ENCODE measurements around the gene IFT122. TPM values are rescaled to one million over a fixed set of nuclear protein-coding genes. Genes with fewer than 3 reads are reported as not detected.

IFT122 gene, protein sequence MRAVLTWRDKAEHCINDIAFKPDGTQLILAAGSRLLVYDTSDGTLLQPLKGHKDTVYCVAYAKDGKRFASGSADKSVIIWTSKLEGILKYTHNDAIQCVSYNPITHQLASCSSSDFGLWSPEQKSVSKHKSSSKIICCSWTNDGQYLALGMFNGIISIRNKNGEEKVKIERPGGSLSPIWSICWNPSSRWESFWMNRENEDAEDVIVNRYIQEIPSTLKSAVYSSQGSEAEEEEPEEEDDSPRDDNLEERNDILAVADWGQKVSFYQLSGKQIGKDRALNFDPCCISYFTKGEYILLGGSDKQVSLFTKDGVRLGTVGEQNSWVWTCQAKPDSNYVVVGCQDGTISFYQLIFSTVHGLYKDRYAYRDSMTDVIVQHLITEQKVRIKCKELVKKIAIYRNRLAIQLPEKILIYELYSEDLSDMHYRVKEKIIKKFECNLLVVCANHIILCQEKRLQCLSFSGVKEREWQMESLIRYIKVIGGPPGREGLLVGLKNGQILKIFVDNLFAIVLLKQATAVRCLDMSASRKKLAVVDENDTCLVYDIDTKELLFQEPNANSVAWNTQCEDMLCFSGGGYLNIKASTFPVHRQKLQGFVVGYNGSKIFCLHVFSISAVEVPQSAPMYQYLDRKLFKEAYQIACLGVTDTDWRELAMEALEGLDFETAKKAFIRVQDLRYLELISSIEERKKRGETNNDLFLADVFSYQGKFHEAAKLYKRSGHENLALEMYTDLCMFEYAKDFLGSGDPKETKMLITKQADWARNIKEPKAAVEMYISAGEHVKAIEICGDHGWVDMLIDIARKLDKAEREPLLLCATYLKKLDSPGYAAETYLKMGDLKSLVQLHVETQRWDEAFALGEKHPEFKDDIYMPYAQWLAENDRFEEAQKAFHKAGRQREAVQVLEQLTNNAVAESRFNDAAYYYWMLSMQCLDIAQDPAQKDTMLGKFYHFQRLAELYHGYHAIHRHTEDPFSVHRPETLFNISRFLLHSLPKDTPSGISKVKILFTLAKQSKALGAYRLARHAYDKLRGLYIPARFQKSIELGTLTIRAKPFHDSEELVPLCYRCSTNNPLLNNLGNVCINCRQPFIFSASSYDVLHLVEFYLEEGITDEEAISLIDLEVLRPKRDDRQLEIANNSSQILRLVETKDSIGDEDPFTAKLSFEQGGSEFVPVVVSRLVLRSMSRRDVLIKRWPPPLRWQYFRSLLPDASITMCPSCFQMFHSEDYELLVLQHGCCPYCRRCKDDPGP
- total RNA-seq = 4.8 and 10.5 TPM in 2 replicates

DNA sequence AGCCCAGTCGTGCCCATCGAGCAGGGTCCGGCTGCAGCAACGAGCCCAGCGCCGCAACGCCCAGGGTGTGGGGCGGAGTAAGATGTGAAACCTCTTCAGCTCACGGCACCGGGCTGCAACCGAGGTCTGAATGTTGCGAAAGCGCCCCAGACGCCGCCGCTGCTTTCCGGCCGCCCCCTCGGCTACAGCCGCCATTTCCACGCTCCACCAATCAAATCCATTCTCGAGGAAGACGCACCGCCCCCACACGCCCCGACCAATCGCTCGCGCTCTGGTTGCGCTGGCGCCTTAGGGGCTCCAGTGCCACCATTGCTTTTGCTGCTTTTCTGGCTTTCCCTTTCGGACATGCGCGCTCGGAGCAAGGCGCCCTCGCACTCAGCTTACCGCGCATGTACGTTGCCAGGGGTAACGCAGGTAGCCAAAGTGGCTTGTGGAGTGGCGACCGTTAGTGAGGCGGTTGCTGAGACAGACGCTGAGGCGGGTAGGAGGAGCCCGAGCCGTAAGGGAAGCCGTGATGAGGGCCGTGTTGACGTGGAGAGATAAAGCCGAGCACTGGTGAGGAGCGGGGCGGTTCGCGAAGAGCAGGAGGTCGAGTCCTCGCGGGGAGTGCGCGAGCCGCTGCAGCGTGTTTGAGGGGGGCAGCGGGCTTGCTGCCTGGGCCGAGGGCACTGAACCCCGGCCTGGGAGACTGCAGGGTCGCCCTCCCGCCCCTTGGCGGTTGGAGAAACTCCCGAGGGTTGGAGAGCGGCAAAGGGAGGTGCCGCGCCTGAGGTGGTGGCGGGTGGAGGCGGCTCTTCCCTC lies at the start of gene IFT122, which contains the start of gene MBD4:
Gene IFT122 (plus strand): TSS at position 408 of the 801 bp plus-strand sequence. CDS start 107 bp downstream, at position 515.
Gene MBD4 (minus strand): TSS at position 132 of the 801 bp plus-strand sequence. CDS start 115 bp downstream, at position 17.

DNA sequence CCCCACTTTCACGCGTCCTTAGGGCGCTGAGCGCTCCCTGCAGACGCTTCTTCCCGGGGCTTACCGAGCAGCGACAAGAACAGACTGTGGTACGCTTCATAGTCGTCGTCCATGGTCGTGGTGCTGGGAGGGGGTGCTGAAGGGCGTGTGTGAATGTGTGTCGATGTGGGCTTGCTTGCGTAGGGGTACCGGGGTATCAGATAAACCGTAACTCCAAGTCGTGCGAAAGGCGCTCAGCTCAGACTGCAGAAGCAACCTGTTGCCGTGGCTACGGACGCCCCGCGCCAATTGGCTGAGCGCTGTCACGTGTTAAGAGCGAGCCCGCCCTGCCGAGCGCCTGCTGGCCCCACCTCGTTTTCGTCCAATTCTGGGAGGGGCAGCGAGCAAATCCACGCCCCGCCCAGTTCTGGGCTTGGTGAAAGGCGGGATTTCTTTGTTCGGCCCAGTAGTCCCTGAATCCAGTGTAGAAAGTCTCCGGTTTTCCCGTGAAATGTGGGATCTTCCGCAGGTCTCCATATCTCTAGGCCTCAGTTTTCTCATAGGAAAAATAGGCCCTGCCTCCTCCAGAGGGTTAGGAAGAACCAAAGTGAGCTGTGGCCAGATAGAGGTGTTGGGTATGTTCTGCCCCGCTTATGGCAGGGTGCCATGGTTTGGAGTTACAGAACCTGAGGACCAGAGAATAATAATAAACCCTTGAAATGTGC lies 11.5 kb upstream of the IFT122 start, which contains the start of gene EFCAB12:
Gene EFCAB12 (minus strand): TSS at position 261 of the 704 bp plus-strand sequence. CDS start 148 bp downstream, at position 113.

DNA sequence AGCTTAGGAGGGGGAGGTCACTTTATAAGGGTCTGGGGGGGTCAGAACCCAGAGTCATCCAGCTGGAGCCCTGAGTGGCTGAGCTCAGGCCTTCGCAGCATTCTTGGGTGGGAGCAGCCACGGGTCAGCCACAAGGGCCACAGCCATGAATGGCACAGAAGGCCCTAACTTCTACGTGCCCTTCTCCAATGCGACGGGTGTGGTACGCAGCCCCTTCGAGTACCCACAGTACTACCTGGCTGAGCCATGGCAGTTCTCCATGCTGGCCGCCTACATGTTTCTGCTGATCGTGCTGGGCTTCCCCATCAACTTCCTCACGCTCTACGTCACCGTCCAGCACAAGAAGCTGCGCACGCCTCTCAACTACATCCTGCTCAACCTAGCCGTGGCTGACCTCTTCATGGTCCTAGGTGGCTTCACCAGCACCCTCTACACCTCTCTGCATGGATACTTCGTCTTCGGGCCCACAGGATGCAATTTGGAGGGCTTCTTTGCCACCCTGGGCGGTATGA lies 88.6 kb downstream of the IFT122 start, which contains the start of gene RHO:
Gene RHO (plus strand): TSS at position 51 of the 512 bp plus-strand sequence. CDS start 95 bp downstream, at position 146.

DNA sequence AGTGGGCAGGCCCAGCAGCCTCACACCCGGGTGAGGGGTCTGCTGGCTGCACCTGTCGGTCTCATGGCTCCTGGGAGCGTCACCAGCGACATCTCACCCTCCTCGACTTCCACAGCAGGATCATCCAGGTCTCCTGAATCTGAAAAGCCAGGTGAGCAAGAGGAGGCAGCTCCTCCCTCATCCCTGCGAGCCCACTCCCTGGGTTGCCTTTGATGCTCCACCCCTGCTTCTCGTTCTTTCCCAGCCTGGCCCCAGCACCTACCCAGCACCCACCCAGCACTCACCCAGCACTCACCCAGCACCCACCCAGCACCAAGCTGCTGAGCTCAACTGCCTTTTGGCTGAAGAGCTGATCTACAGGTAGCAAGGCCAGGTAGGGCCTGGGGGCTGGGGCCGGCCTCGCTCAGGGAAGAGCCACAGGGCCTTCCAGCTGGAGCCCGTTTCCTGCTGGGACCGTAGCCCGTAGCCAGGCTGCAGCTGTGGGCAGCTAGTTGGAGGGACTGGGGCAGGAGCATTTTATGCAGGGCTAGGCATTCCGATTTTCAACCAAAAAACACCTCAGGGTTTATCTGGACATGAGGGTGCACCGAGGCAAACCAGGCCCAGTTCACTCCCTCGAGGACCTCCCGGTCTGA lies 103.2 kb downstream of the IFT122 start, which contains the start of gene H1-8:
Gene H1-8 (plus strand): TSS at position 20 of the 635 bp plus-strand sequence. CDS start 44 bp downstream, at position 64.

Other genes with a start within 250 kb of the IFT122 start
- gene COPG1, start 190.6 kb upstream of the IFT122 start, total RNA-seq = 224 and 230 TPM in 2 replicates
- gene HMCES, start 161.4 kb upstream of the IFT122 start, total RNA-seq = 30.8 and 35.9 TPM in 2 replicates
- gene EFCAB12, start 11.6 kb upstream of the IFT122 start, total RNA-seq = under 0.01 TPM in 2 replicates
- gene MBD4, start 276 bp upstream of the IFT122 start, total RNA-seq = 23.2 and 34.7 TPM in 2 replicates
- not detected in 2 replicates for gene RHO, start 88.4 kb downstream of the IFT122 start, total RNA-seq
- not detected in 2 replicates for gene H1-8, start 103.0 kb downstream of the IFT122 start, total RNA-seq
- gene PLXND1, start 166.5 kb downstream of the IFT122 start, total RNA-seq = 1.0 and 8.5 TPM in 2 replicates